ENCODE data around the gene RFC2.

RFC2 gene

DNA sequence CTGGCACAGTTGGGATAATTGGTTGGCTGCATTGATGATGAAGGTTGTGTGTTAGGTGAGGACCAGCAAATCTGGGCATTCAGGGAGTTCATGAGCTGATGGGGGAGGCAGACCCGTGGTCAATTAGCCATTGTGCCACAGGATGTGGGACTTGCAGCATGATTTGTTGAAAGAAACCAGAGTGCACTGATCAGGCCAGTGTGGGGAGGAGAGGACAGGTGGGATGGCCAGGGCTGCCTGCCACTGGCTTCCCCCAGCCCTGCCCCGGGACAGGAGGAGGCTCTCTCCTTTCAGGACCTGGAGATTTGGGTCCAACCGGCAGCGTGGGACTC lies 39.3 kb upstream of the RFC2 start:
- no peak overlapping the region for H3K4me3 ChIP-seq (ENCODE audit: control insufficient read depth, low read depth, low read length)
- no peak for DNase-seq (ENCODE audit: low read depth)
- TF ChIP-seq, protein P1, sequence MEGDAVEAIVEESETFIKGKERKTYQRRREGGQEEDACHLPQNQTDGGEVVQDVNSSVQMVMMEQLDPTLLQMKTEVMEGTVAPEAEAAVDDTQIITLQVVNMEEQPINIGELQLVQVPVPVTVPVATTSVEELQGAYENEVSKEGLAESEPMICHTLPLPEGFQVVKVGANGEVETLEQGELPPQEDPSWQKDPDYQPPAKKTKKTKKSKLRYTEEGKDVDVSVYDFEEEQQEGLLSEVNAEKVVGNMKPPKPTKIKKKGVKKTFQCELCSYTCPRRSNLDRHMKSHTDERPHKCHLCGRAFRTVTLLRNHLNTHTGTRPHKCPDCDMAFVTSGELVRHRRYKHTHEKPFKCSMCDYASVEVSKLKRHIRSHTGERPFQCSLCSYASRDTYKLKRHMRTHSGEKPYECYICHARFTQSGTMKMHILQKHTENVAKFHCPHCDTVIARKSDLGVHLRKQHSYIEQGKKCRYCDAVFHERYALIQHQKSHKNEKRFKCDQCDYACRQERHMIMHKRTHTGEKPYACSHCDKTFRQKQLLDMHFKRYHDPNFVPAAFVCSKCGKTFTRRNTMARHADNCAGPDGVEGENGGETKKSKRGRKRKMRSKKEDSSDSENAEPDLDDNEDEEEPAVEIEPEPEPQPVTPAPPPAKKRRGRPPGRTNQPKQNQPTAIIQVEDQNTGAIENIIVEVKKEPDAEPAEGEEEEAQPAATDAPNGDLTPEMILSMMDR (IDR thresholded peaks at IDR 0.05; ENCODE audit: control insufficient read depth, insufficient read depth, low read depth, low read length, missing control alignments) = no peak

DNA sequence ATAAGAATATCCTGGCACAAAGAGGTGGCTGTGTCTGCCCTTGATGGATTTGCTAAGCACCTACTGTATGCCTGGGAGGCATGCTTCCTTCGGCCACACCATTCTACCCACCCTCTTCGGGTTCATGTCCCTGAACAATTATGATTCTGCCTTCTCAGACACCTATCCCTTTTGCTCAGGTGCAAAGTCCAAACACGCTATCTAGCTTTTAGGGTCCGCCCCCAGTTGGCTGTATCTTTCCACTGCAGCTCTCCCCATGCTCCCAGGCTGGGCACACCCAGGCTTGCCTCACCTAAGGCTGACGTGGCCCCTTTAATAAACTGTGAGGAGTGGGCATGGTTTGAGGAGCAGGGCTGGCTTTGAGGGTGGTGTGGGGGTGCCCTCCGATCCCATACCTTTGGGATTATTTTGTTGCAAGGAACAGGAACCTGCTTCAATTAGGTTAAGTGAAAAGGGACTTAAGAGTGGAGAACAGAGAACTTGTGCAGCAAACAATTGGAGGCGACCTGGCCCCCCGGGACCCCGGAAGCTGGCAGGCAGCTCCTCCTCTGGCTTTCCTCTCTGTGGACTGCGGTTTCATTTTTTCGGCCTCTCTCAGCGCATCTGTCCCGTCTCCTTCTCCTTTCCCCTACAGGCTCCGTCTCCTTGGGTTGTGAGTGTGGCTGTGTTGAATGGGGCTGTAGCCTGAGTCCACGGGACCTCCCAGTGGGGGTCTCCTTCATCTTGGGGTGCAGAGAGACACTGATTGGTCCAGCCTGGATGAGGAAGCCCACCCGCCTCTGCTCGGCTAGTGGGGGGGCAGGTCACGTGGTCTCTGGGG lies 38.8 kb upstream of the RFC2 start:
- H3K4me3 ChIP-seq (ENCODE audit: control insufficient read depth, low read depth, low read length) = no peak overlapping the region
- no peak for DNase-seq (ENCODE audit: low read depth)

DNA sequence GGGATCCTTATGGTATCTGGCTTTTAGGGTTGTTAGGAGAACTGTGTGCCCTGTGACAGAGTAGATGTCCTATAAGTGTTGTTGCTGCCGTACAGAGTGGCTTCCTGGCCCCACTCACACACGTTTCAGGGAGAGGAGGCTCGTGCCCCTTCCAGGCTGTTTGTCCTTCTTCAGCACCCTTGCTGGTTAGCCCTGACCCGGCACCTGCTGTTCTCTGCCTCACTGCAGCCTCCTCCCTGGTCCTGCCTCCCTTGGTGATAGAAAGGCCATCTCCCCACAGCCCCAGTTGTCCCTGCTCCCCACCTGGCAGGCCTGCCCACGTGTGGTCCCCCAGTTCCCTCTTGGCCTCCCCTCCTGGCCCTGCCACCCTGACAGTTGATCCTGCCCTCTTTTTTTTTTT lies 37.3 kb upstream of the RFC2 start:
- no peak overlapping the region for H3K4me3 ChIP-seq (ENCODE audit: control insufficient read depth, low read depth, low read length)
- no peak for DNase-seq (ENCODE audit: low read depth)
- TF ChIP-seq, protein P1 (IDR thresholded peaks at IDR 0.05; ENCODE audit: control insufficient read depth, insufficient read depth, low read depth, low read length, missing control alignments) = no peak

More for the DNA sequence above, 38.8 kb upstream of the RFC2 start:
- TF ChIP-seq, protein P1 (IDR thresholded peaks at IDR 0.05; ENCODE audit: control insufficient read depth, insufficient read depth, low read depth, low read length, missing control alignments) = no peak

DNA sequence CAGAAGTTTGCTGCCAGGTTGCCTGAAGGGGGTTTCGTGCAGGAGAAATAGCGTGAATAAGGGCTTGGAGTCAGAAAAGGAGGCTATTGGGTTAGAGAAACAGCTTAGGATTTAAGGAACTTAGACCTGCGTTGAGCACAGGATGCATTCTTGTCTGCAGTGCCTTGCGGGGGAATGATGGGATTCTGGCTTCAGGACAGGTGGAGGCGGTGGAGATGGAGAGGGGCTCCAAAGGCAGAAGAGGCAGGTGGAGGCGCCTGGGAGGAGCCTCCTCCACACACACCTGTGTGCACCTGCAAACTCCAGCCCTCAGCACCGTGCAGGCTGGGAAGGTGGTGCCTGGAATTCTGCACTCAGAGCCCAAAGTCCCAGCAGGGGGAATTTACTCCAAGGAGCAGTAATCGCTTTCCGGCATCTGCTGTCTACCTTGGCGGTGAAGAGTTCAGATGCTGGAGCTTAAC lies 36.8 kb upstream of the RFC2 start:
- DNase-seq (ENCODE audit: low read depth) = no peak
- peak overlapping the region; percentile 88 for H3K4me3 ChIP-seq (ENCODE audit: control insufficient read depth, low read depth, low read length)
- TF ChIP-seq, protein P1 (IDR thresholded peaks at IDR 0.05; ENCODE audit: control insufficient read depth, insufficient read depth, low read depth, low read length, missing control alignments) = no peak

DNA sequence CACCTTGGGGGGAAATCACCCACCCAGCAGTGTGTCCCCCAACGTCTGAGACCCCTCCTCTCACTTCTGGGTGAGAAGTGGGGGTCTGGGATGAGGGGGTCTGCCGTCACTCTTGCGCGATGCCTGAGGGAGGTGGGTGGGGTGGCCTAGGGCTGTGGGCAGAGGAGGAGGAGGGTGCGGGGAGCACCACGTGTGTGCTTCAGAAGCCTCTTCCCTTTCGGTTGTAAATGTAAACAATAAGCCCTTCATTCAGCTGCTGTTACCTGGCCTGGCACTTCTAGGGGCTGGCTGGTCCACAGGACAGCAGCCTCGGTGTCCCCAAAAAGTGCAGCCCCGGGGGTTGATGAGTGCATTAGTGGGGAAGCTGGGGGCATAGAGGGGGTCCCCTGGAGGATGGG lies 36.4 kb upstream of the RFC2 start:
- H3K4me3 ChIP-seq (ENCODE audit: control insufficient read depth, low read depth, low read length) = peak overlapping the region; percentile 88
- DNase-seq (ENCODE audit: low read depth) = no peak
- TF ChIP-seq, protein P1 (IDR thresholded peaks at IDR 0.05; ENCODE audit: control insufficient read depth, insufficient read depth, low read depth, low read length, missing control alignments) = no peak

DNA sequence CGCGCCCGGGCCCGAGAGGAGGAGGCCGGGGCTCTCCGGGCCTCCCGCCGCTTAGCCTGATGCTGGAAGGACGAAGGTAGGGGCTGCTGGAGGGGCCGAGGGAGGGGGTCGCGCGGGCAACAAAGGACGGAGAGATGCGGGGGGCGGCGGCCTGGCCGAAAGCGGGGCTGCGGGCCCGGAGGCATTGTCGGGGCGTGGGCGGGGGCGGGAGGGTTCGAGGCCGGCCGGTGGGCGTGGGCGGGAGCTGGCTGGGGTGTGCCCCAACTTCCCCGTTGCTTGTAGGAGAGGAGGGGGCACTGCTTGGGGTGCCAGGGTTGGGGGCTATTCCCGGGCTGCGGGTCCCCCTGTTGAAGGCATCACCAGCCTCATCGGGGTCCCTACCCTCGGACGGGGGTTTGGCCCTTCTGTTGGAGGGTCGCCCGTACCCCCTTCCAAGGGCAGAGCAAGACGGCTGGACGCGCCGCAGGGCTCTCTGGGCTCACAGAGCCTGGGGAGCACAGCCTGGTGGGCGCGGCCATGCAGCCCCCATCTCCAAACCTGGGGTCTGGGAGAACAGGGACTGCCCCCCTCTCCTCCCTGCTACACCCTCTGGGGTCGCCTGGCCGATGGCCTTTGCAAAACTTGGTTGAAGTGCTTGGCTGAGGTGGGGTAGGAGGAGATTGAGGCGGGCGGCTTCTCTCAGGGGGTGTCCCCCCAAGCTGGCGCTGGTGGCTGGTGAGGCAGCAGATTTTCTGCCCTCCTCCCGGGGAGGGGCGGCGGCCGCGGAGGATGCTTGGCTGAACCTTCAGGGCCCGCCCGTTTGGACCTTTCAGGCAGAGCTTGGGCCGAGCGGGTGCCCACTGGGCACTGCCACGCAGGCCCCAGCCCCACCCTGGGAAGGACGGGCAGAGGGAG lies 35.7 kb upstream of the RFC2 start:
- no peak for DNase-seq (ENCODE audit: low read depth)
- peak overlapping the region; percentile 88 for H3K4me3 ChIP-seq (ENCODE audit: control insufficient read depth, low read depth, low read length)
- TF ChIP-seq, protein P1 (IDR thresholded peaks at IDR 0.05; ENCODE audit: control insufficient read depth, insufficient read depth, low read depth, low read length, missing control alignments) = no peak
